Body of pancreas (tissue), 4 donors: ENCODE results near the gene P4HTM. TPM values are rescaled to one million over a fixed set of nuclear protein-coding genes. Genes with fewer than 3 reads are reported as not detected.

Experiments used
- ATAC-seq: fragments of 150-250 bp; one replicate; pipeline ENCODE4 v1.9.1; 2016
- DNase-seq, 4 donors: peaks; one replicate each; pipeline ENCODE4 v3.0.0-alpha.2; 2019
- H3K27ac ChIP-seq, 4 donors: fragments of 200-600 bp; sonication (generic); 1 replicate in 3 of 4; 2 replicates in 1 of 4; pipeline versions ENCODE4 v1.5.1 to v1.6.1; 2016 to 2019; ENCODE audit warnings: mild to moderate bottlenecking in 1 of 4, mixed read lengths in 1 of 4, moderate library complexity in 1 of 4
- H3K27me3 ChIP-seq, 2 donors: fragments of 200-600 bp; sonication (generic); one replicate each; pipeline ENCODE4 v1.6.0; 2016; ENCODE audit warnings: mild to moderate bottlenecking in 1 of 2
- H3K36me3 ChIP-seq, 2 donors: fragments of 200-600 bp; sonication (generic); replicated peaks in 1 of 2; 2 replicates each; pipeline ENCODE4 v1.5.1; 2016; ENCODE audit warnings: low read depth in 2 of 2; ENCODE audit not compliant: insufficient read depth in 1 of 2
- H3K4me1 ChIP-seq: fragments of 200-600 bp; sonication (generic); one replicate; pipeline ENCODE4 v1.6.0; 2016
- H3K4me3 ChIP-seq, 2 donors: fragments of 200-600 bp; sonication (generic); 1 replicate in 1 of 2; 2 replicates in 1 of 2; pipeline ENCODE4 v1.5.1; 2016 to 2019
- H3K9me3 ChIP-seq, 3 donors: fragments of 200-600 bp; sonication (generic); 1 replicate in 2 of 3; 2 replicates in 1 of 3; pipeline ENCODE4 v1.5.1; 2016
- CTCF ChIP-seq, 7 experiments: fragments of 450-650 bp in 4 of 7; fragments of 200-600 bp in 3 of 7; sonication (generic) in 3 of 7; IDR thresholded peaks; one replicate each; pipeline ENCODE4 v1.5.1; 2016 to 2019; ENCODE audit warnings: antibody characterized with exemption in 7 of 7
- POLR2A ChIP-seq, 3 donors: fragments of 450-650 bp; IDR thresholded peaks; one replicate each; pipeline ENCODE4 v1.6.1; 2016; ENCODE audit warnings: antibody characterized with exemption in 3 of 3, mild to moderate bottlenecking in 2 of 3
- WGBS, 2 donors: methylation state at CpG; one replicate each; pipeline ENCODE4 v1.1.5; 2017; 5-methylcytosine and 5-hydroxymethylcytosine counted together
- intact Hi-C: fragments of 100-400 bp; cut with DNase I; formaldehyde crosslinking; loops from one replicate; pipeline ENCODE4 v1.15.1; 2023
- total RNA-seq, 2 donors: library from RNA; depleted of rRNA; stranded (reverse); fragments of >200 nt; gene quantifications; one replicate each; pipeline ENCODE4 v1.1.0, GENCODE V29; 2016

The P4HTM gene
- total RNA-seq, 2 donors from 2014 or later = 72.9 to 73.8 TPM

GRCh38 chr3:49012441-49013017, 22.5 kb downstream of the P4HTM start:
- Histone ChIP-seq H3K4me3 (no peak overlapping the region), H3K27me3 (no peaks in the 10 kb centered on the region), H3K27ac (peak overlapping the region; percentile 7 to 58 (median 29)), H3K9me3 (no peaks in the 10 kb centered on the region), H3K4me1 (peaks cover 51% of the 10 kb centered on the region), H3K36me3 (peaks cover 0 to 14% of the 10 kb centered on the region in 2 donors)
- TF ChIP-seq CTCF (IDR thresholded peaks at IDR 0.05) (no peak), POLR2A (IDR thresholded peaks at IDR 0.05) (no peak)
- peak; percentile 46 to 79 (median 66) for DNase-seq
- intact Hi-C loops = no loop called here
- WGBS, 2 donors = 16 to 32% methylated on average over 13 to 17 of the region's 17 CpGs
- peak; percentile 10 for ATAC-seq

GRCh38 chr3:49013113-49013737, 23.2 kb downstream of the P4HTM start:
- H3K36me3 ChIP-seq = peaks cover 0 to 14% of the 10 kb centered on the region in 2 donors
- WGBS, 2 donors = 83 to 86% methylated on average over 15 to 18 of the region's 19 CpGs
- no peak for DNase-seq

GRCh38 chr3:49013738-49014660, 24.0 kb downstream of the P4HTM start:
- Histone ChIP-seq H3K27ac (no peak overlapping the region), H3K4me1 (peaks cover 47% of the 10 kb centered on the region), H3K36me3 (peaks cover 0 to 14% of the 10 kb centered on the region in 2 donors), H3K27me3 (no peaks in the 10 kb centered on the region), H3K4me3 (no peak overlapping the region), H3K9me3 (no peaks in the 10 kb centered on the region)
- intact Hi-C loops = no loop called here
- 82 to 92% methylated on average over 12 to 23 of the region's 24 CpGs for WGBS, 2 donors
- peak; percentile 49 to 65 (median 56) for DNase-seq
- ATAC-seq = peak; percentile 23
- TF ChIP-seq POLR2A (IDR thresholded peaks at IDR 0.05) (no peak), CTCF (IDR thresholded peaks at IDR 0.05) (peak in 6 of 7 experiments; percentile 27 to 51 (median 45))

More at GRCh38 chr3:49013113-49013737, 23.2 kb downstream of the P4HTM start:
- intact Hi-C loops = no loop called here
- H3K4me1 ChIP-seq = peaks cover 50% of the 10 kb centered on the region
- no peak for ATAC-seq
- no peaks in the 10 kb centered on the region for H3K9me3 ChIP-seq
- H3K4me3 ChIP-seq = no peak overlapping the region
- H3K27me3 ChIP-seq = no peaks in the 10 kb centered on the region
- peak overlapping the region; percentile 7 to 58 (median 29) for H3K27ac ChIP-seq
- no peak for TF ChIP-seq POLR2A (IDR thresholded peaks at IDR 0.05)
- no peak for TF ChIP-seq CTCF (IDR thresholded peaks at IDR 0.05)

GRCh38 chr3:49015072-49015471, 25.0 kb downstream of the P4HTM start:
- Histone ChIP-seq H3K4me1 (peaks cover 58% of the 10 kb centered on the region), H3K9me3 (no peaks in the 10 kb centered on the region), H3K27me3 (no peaks in the 10 kb centered on the region), H3K4me3 (no peak overlapping the region), H3K27ac (no peak overlapping the region), H3K36me3 (peaks cover 0 to 14% of the 10 kb centered on the region in 2 donors)
- DNase-seq = no peak
- TF ChIP-seq CTCF (IDR thresholded peaks at IDR 0.05) = no peak
- TF ChIP-seq POLR2A (IDR thresholded peaks at IDR 0.05) = no peak
- intact Hi-C loops = no loop called here
- 74 to 85% methylated on average over 7 to 8 of the region's 8 CpGs for WGBS, 2 donors
- ATAC-seq = no peak
